ENCODE data around the gene HEBP1. TPM values are rescaled to one million over a fixed set of nuclear protein-coding genes. Genes with fewer than 3 reads are reported as not detected.

Gene HEBP1
- total RNA-seq, 2 donors from 2014 or later: 28.3 to 30.4 TPM

DNA sequence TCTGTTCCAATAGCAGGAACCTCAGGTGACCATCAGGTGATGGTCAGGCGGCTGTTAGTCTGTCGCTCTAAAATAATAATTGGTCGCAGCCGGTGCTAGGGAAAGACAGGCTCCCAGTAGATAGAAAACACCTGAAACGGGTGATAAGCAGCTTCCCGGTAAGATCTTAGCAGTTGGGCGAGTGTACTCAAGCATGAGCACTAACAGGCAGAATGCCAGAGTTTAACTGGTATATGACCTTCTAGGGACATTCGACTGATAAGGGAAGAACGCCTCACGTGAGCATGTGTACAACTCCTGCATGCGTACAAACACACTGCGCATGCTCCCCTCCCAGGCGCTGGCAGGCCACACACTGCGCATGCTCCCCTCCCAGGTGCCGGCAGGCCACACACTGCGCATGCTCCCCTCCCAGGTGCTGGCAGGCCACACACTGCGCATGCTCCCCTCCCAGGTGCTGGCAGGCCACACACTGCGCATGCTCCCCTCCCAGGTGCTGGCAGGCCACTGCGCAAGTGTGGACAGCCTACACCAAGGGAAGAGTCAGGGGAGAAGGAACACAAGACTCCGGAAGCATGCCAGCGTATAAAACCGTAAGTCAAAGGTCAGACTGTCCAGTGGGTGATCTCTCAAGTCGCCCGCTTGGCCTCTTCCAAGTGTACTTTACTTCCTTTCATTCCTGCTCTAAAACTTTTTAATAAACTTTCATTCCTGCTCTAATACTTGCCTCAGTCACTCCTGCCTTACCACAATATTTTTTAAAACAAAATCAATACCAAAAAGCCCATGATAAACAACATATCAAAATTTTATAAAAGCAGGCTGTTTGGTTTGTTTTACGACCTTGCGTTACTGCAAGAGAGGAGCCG is 72.6 kb downstream of the HEBP1 start:
- H3K4me3 Mint-ChIP-seq: peak overlapping the region; percentile 14 to 46
- no peaks in the 10 kb centered on the region for H3K27me3 Mint-ChIP-seq (ENCODE audit: low read depth)
- H3K4me1 Mint-ChIP-seq (ENCODE audit: low read depth): no peaks in the 10 kb centered on the region
- no peak overlapping the region for H3K27ac Mint-ChIP-seq
- H3K36me3 Mint-ChIP-seq (ENCODE audit: insufficient read depth in 2 of 2): no peaks in the 10 kb centered on the region
- DNase-seq (peak in 1 of 2 donors; percentile 56), ATAC-seq (replicated peaks in 1 of 2) (peak in 1 of 2 donors; percentile 82)
- H3K9me3 Mint-ChIP-seq: no peaks in the 10 kb centered on the region

GRCh38 chr12:12926571-12927071 is 73.4 kb downstream of the HEBP1 start:
- DNase-seq (no peak), ATAC-seq (replicated peaks in 1 of 2) (no peak)
- no peaks in the 10 kb centered on the region for H3K4me1 Mint-ChIP-seq (ENCODE audit: low read depth)
- H3K27ac Mint-ChIP-seq: no peak overlapping the region
- H3K27me3 Mint-ChIP-seq (ENCODE audit: low read depth): no peaks in the 10 kb centered on the region
- H3K9me3 Mint-ChIP-seq: no peaks in the 10 kb centered on the region
- peak overlapping the region in 1 of 2 donors; percentile 29 for H3K4me3 Mint-ChIP-seq
- H3K36me3 Mint-ChIP-seq (ENCODE audit: insufficient read depth in 2 of 2): no peaks in the 10 kb centered on the region

DNA sequence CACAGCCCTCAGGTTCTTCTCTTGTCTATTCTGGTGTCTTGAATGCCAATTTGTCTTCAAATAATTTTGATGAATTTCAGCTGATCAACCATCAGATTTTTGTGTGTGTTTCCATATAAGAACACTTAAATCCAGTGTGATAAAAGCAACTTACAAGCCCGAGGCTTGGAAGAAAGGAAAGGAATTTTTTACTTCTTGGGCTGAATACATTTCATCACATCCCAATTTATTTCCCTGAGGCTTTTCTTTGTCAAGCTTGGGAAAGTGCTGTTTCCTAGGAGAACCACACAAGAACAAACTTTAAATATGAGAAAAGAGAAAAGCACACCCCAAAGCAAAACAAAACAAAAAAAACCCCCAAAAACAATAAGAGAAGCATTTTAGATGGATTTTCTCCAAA is 74.7 kb downstream of the HEBP1 start:
- ATAC-seq (replicated peaks in 1 of 2) (no peak), DNase-seq (no peak)
- no peak overlapping the region for H3K4me3 Mint-ChIP-seq
- H3K9me3 Mint-ChIP-seq: no peaks in the 10 kb centered on the region
- no peaks in the 10 kb centered on the region for H3K27me3 Mint-ChIP-seq (ENCODE audit: low read depth)
- H3K36me3 Mint-ChIP-seq (ENCODE audit: insufficient read depth in 2 of 2): no peaks in the 10 kb centered on the region
- H3K27ac Mint-ChIP-seq: no peak overlapping the region
- H3K4me1 Mint-ChIP-seq (ENCODE audit: low read depth): no peaks in the 10 kb centered on the region

Other genes starting within 250 kb of the HEBP1 start
- gene APOLD1, start 214.6 kb downstream of the HEBP1 start, total RNA-seq: 10 to 100 TPM; 10.4 to 12.8 TPM
- 10 to 100 TPM; 58.2 to 67.8 TPM for gene DDX47, start 186.9 kb downstream of the HEBP1 start, total RNA-seq
- under 1 TPM; 0.32 to 0.60 TPM for gene GPRC5A, start 108.7 kb downstream of the HEBP1 start, total RNA-seq
- gene GPRC5D, start 48.1 kb downstream of the HEBP1 start, total RNA-seq: not detected
- 1 to 10 TPM; 6.6 to 7.8 TPM for gene FAM234B, start 44.1 kb upstream of the HEBP1 start, total RNA-seq
- not detected for gene GSG1, start 103.4 kb upstream of the HEBP1 start, total RNA-seq
- gene EMP1, start 196.5 kb upstream of the HEBP1 start, total RNA-seq: 10 to 100 TPM in 1 of 2 donors, 1 to 10 TPM in 1; 4.2 to 19.2 TPM